ENCODE data around the gene NLRP8. TPM values are rescaled to one million over a fixed set of nuclear protein-coding genes. Genes with fewer than 3 reads are reported as not detected.

Gene NLRP8
- total and polyA plus RNA-seq, 10 of the 15 experiments (the other 5 are each of a cell fraction or from before 2014, with no cell fraction given), result 0.04 TPM; not detected in 9

GRCh38 chr19:55931936-55932386 is 15.7 kb upstream of the NLRP8 start, which contains the start of gene NLRP13:
Gene NLRP13 (minus strand): TSS chr19:55932336. CDS start chr19:55932311, 25 bp downstream.
- Histone ChIP-seq H3K4me1 (ENCODE audit: control insufficient read depth, insufficient read depth, low read length) (no peaks in the 10 kb centered on the region), H3K36me3 (ENCODE audit: control insufficient read depth in 2 of 2, insufficient read depth in 2 of 2, low read length in 1 of 2) (no peaks in the 10 kb centered on the region), H3K27ac (ENCODE audit: control insufficient read depth, insufficient read depth) (no peak within 1 kb of the TSS), H2AFZ (ENCODE audit: control insufficient read depth, low read depth, low read length) (no peak within 1 kb of the TSS), H3K9ac (ENCODE audit: control insufficient read depth, insufficient read depth, low read length) (no peak within 1 kb of the TSS), H3K79me2 (ENCODE audit: control insufficient read depth, insufficient read depth, low read length) (no peaks in the 10 kb centered on the region), H3K4me2 (ENCODE audit: control insufficient read depth, insufficient read depth) (no peak within 1 kb of the TSS), H3K9me3 (replicated peaks; ENCODE audit: control insufficient read depth, insufficient read depth, low read length) (no peaks in the 10 kb centered on the region; the same call in 2 of the 3 replicates), H4K20me1 (ENCODE audit: control insufficient read depth, insufficient read depth) (no peaks in the 10 kb centered on the region), H3K4me3 (no peak within 1 kb of the TSS), H3K27me3 (replicated peaks in 1 of 2; ENCODE audit: control insufficient read depth in 2 of 2, insufficient read depth in 2 of 2, low read length in 1 of 2) (no peaks in the 10 kb centered on the region)
- ChIA-PET RAD21 (ENCODE audit: unreplicated experiment) (interaction anchor here (0.6 kb wide), 1 partner anchor 308 kb away, joined by 3 read pairs; the partner anchor contains the start of gene ZNF784), POLR2A (no interaction called here), SMC1A (ENCODE audit: uncharacterized antibody, unreplicated experiment) (no interaction called here), CTCF (no interaction called here)
- in situ Hi-C loops (cut with MboI), result no loop called here
- intact Hi-C loops (cut with micrococcal nuclease; ENCODE audit: unreplicated experiment), result no loop called here
- FAIRE-seq (no peak), ATAC-seq (no peak), DNase-seq (ENCODE audit: low read depth, low spot score) (no peak)
- 51% methylated on average over 8 of the region's 8 CpGs for WGBS (ENCODE audit: insufficient coverage, insufficient replicate concordance, low lambda C conversion rate, missing lambda C conversion rate)
- no TSS peak for BruUV-seq (replicated peaks)
- TF ChIP-seq ETV6 (conservative IDR thresholded peaks at IDR 0.05 in 1 of 2, IDR thresholded peaks at IDR 0.05 in 1 of 2; ENCODE audit: borderline replicate concordance in 1 of 2, low read depth in 1 of 2), result no peak

DNA sequence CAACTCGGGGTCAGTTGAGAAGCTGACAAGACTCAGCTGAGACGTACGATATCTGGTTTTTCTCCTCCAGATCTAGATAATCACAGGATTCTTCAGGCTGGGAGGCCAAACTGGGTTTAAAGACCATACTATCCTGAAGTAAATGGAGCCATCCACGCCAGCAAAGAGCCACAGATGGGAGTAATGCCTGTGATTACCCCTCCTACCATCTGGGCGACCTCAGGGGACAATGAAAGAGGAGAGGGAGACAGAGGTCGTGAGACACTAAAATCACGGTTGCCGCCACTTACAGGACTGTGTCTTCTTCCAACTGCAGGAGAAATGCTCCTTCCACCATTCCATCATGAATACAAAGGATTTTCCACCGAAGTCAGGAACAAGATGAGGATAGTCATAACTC is 12.4 kb upstream of the NLRP8 start:
- ATAC-seq (no peak), FAIRE-seq (no peak), DNase-seq (ENCODE audit: low read depth, low spot score) (no peak)
- no peaks in the 10 kb centered on the region for H3K4me1 ChIP-seq (ENCODE audit: control insufficient read depth, insufficient read depth, low read length)
- no peaks in the 10 kb centered on the region for H3K79me2 ChIP-seq (ENCODE audit: control insufficient read depth, insufficient read depth, low read length)
- H3K4me2 ChIP-seq (ENCODE audit: control insufficient read depth, insufficient read depth), result no peak overlapping the region
- TF ChIP-seq RAD51 (IDR thresholded peaks at IDR 0.05) (no peak), KLF5 (IDR thresholded peaks at IDR 0.05; ENCODE audit: partially characterized antibody) (no peak), RCOR1 (conservative IDR thresholded peaks at IDR 0.05; ENCODE audit: low read depth, low read length) (no peak), ZBED1 (IDR thresholded peaks at IDR 0.05; ENCODE audit: borderline replicate concordance) (no peak), IKZF2 (IDR thresholded peaks at IDR 0.05) (no peak), POLR2A (IDR thresholded peaks at IDR 0.05; ENCODE audit: low read depth, low read length) (no peak), PRDM15 (CRISPR knock-in tag; IDR thresholded peaks at IDR 0.05) (no peak), MYC (IDR thresholded peaks at IDR 0.05; ENCODE audit: insufficient read depth, insufficient read length, insufficient replicate concordance, low read length, severe bottlenecking) (no peak)
- TF ChIP-seq, protein P1, sequence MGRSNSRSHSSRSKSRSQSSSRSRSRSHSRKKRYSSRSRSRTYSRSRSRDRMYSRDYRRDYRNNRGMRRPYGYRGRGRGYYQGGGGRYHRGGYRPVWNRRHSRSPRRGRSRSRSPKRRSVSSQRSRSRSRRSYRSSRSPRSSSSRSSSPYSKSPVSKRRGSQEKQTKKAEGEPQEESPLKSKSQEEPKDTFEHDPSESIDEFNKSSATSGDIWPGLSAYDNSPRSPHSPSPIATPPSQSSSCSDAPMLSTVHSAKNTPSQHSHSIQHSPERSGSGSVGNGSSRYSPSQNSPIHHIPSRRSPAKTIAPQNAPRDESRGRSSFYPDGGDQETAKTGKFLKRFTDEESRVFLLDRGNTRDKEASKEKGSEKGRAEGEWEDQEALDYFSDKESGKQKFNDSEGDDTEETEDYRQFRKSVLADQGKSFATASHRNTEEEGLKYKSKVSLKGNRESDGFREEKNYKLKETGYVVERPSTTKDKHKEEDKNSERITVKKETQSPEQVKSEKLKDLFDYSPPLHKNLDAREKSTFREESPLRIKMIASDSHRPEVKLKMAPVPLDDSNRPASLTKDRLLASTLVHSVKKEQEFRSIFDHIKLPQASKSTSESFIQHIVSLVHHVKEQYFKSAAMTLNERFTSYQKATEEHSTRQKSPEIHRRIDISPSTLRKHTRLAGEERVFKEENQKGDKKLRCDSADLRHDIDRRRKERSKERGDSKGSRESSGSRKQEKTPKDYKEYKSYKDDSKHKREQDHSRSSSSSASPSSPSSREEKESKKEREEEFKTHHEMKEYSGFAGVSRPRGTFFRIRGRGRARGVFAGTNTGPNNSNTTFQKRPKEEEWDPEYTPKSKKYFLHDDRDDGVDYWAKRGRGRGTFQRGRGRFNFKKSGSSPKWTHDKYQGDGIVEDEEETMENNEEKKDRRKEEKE (IDR thresholded peaks at IDR 0.05), result no peak
- no peak overlapping the region for H3K9ac ChIP-seq (ENCODE audit: control insufficient read depth, insufficient read depth, low read length)
- RAD21 ChIA-PET (ENCODE audit: unreplicated experiment), result no interaction called here
- H2AFZ ChIP-seq (ENCODE audit: control insufficient read depth, low read depth, low read length), result no peak overlapping the region
- no peak overlapping the region for H3K4me3 ChIP-seq
- in situ Hi-C loops (cut with MboI) (no loop called here), intact Hi-C loops (cut with micrococcal nuclease; ENCODE audit: unreplicated experiment) (no loop called here)
- H3K27ac ChIP-seq (ENCODE audit: control insufficient read depth, insufficient read depth), result no peak overlapping the region
- no peaks in the 10 kb centered on the region for H3K36me3 ChIP-seq (ENCODE audit: control insufficient read depth in 2 of 2, insufficient read depth in 2 of 2, low read length in 1 of 2)
- H4K20me1 ChIP-seq (ENCODE audit: control insufficient read depth, insufficient read depth), result no peaks in the 10 kb centered on the region
- H3K9me3 ChIP-seq (replicated peaks; ENCODE audit: control insufficient read depth, insufficient read depth, low read length), result no peaks in the 10 kb centered on the region; the same call in 2 of the 3 replicates
- POLR2A ChIA-PET, result no interaction called here
- CTCF ChIA-PET, result no interaction called here
- H3K27me3 ChIP-seq (replicated peaks in 1 of 2; ENCODE audit: control insufficient read depth in 2 of 2, insufficient read depth in 2 of 2, low read length in 1 of 2), result no peaks in the 10 kb centered on the region
- SMC1A ChIA-PET (ENCODE audit: uncharacterized antibody, unreplicated experiment), result no interaction called here
- BruUV-seq (replicated peaks), result no TSS peak
- 54% methylated on average over 9 of the region's 9 CpGs for WGBS (ENCODE audit: insufficient coverage, insufficient replicate concordance, low lambda C conversion rate, missing lambda C conversion rate)
